GM12891 (cell line): ENCODE results near the gene COL6A2.

Experiments used
- DNase-seq: peaks from one replicate; pipeline ENCODE4 v3.0.0; 2011; ENCODE audit warnings: low spot score; ENCODE audit not compliant: insufficient read length
- FAIRE-seq: peaks from 2 replicates; lab custom pipeline; 2011; peaks lifted over from hg19 to GRCh38; lab: Jason Lieb, UNC
- PAX5 ChIP-seq: IDR thresholded peaks from 2 replicates; pipeline ENCODE4 v1.6.1; 2011; ENCODE audit warnings: low read length, moderate library complexity, mild to moderate bottlenecking; ENCODE audit not compliant: insufficient read depth, severe bottlenecking
- POLR2A ChIP-seq: IDR thresholded peaks from 2 replicates; pipeline ENCODE4 v1.6.1; 2011; ENCODE audit warnings: low read depth, low read length, control low read depth
- POLR2AphosphoS5 ChIP-seq: IDR thresholded peaks from 2 replicates; pipeline ENCODE4 v1.6.1; 2011; ENCODE audit warnings: low read depth, low read length, control low read depth
- POU2F2 ChIP-seq: IDR thresholded peaks from 2 replicates; pipeline ENCODE4 v1.6.1; 2011; ENCODE audit warnings: low read depth, mild to moderate bottlenecking, control low read depth, low read length, moderate library complexity
- SPI1 ChIP-seq: IDR thresholded peaks from 2 replicates; pipeline ENCODE4 v1.6.1; 2011; ENCODE audit warnings: low read depth, low read length, control low read depth
- TAF1 ChIP-seq: IDR thresholded peaks from 2 replicates; pipeline ENCODE4 v1.6.1; 2011; ENCODE audit warnings: low read depth, low read length, control low read depth

COL6A2 gene

DNA sequence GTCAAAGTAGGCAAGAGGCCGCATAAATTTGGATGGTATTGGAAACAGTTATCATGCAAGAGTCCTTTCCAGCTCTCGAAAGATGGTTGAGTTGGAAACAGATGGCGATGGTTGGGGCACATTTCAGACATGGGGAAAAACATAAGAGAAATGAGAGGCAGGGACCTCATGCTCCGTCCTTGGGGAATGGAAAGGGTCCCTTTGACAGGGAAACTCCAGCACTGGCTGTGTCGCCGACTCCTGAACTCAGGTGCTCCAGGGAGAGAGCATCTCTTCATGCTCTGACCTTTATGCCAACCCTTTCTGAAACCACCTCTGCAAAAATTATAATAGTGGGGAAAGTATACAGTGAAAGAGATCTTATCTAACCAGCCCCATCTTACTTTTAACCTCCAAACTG is 36.8 kb upstream of the COL6A2 start:
- TF ChIP-seq POU2F2 (no peak), SPI1 (no peak), POLR2AphosphoS5 (no peak), POLR2A (no peak), PAX5 (no peak), TAF1 (no peak)
- DNase-seq (no peak), FAIRE-seq (no peak)

DNA sequence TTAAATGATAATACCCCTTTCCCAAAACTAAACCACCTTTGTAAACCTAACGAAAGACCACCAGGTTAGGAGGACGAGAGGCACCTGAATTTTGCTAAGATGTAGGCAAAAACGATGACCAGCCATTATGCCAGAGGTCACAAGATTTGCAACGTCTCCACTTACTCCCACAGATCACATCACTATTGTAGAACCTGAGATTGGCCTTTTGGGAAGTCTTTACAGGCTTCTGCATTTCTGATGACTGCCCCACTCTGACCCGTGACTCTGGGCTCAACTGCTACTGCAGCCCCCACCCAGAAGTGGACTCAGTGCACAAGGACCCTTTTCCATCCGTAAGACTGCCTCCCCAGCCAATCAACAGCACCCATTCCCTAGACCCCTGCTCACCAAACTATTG is 36.4 kb upstream of the COL6A2 start:
- FAIRE-seq (no peak), DNase-seq (no peak)
- no peak for TF ChIP-seq POU2F2
- TF ChIP-seq POLR2A, result no peak
- TF ChIP-seq TAF1, result no peak
- TF ChIP-seq PAX5, result no peak
- TF ChIP-seq POLR2AphosphoS5, result no peak
- TF ChIP-seq SPI1, result no peak

DNA sequence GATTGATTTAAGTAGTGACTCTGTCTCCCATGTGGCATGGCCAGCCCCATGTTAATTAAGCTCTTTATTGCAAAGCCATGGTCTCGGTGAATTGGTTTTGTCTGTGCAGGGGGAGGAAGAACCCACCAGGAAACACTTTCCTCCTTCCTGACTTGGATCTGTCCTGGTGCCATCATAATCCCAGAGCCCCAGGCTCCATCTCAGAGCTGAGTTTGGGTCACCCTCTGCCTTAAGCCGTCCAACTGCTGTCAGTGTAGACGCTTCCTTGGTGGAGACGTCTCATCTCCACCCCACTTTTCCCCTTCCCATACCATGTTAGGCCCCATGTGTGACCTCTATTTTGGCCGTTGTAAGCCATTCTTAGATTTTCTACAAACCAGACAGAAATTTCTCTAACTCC is 36.0 kb upstream of the COL6A2 start:
- TF ChIP-seq POLR2A (no peak), POLR2AphosphoS5 (no peak), SPI1 (no peak), TAF1 (no peak), PAX5 (no peak), POU2F2 (no peak)
- FAIRE-seq (no peak), DNase-seq (no peak)

DNA sequence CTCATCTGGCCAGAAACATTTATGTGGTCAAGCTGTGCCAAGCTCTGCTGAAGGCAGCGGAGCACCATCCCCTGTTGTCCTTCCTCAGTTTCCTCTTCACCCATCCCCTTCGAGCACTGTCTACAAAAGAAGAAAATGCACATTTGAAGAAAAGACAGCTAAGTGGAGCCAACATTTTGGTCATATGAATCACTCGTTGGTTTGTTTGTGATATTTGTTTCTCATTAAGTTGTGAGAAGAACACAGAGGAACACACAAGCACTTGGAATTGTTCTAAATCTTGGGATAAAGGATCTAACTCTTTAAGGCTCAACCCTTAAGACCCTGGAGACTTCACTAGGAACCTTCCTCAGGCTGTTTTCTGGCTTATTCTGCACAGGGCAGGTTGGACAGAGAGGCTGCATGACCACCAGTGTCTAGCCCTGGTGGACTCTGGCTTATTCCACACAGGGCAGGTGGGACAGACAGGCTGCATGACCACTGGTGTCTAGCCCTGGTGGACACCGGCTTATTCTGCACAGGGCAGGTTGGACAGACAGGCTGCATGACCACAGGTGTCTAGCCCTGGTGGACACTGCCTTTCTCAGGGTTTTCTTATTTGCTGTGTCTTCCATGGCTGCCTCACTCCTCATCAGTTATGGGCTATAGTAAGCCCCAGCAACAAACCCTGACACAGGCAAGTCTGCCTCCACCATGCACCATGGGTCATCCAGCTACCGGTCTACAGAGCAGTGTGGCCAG is 35.3 kb upstream of the COL6A2 start:
- no peak for FAIRE-seq
- DNase-seq, result no peak
- TF ChIP-seq SPI1 (no peak), PAX5 (no peak), POLR2AphosphoS5 (no peak), POLR2A (no peak), TAF1 (no peak), POU2F2 (no peak)

DNA sequence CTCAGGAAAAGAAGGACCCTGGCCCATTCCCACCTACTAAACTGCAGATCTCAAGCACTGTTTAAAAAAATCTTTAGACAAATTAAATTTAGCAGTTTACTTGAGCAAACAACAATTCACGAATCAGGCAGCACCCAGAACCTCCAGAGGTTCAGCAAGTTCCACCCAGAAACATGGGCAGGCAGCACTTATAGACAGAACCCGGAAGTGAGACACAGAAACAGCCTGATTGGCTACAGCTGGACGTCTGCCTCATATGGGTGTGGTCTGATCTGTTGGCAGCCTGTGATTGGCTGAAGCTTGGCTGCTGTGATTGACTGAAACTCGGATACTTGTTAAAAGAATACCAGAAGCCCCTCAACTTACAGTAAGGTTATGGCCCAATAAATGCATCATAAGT is 34.7 kb upstream of the COL6A2 start:
- FAIRE-seq, result no peak
- no peak for DNase-seq
- TF ChIP-seq POLR2A (no peak), POU2F2 (no peak), SPI1 (no peak), PAX5 (no peak), TAF1 (no peak), POLR2AphosphoS5 (no peak)

DNA sequence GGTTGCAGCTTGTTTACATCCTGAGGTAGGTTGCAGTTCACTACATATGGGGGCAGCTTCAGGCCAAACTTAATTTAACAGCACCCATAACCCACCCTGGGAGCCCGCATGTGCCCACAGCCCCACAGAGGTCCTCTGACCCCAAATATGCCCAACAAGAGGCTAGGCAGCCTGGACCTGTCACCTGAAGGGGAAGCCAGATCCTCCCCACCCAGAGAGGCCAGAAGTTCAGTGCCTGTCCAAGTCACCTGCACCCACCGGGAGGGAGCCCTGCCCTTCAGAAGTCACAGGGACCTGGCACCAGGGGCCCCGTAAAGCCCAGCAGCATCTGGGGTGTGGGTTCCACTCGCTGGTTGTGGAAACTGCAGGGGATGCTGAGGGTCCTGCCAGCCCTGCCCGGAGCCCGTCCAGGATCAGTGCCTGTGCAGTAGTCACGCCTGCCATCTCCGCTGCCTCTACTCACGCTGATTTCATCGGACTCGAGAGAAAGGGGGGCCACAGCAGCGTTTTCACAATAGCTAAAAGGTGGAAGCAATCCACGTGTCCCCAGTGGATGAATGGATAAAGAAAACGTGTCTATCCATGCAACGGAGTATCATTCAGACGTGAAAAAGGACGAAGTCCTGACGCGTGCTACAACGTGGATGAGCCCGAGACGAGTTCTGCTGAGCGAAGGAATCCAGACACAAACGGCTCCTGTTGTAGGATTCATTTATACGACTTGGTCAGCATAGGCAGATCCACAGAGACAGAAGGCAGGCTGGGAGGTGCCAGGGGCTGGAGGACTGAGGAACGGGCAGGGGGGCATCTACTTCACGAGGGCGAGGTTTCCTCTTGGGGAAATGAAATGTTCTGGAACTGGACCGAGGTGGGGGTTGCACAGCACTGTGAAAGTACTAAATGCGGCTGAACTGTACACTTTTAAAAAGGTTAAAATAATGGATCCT is 33.9 kb upstream of the COL6A2 start:
- FAIRE-seq (no peak), DNase-seq (no peak)
- TF ChIP-seq SPI1 (no peak), PAX5 (no peak), POLR2AphosphoS5 (no peak), POLR2A (no peak), POU2F2 (no peak), TAF1 (no peak)

DNA sequence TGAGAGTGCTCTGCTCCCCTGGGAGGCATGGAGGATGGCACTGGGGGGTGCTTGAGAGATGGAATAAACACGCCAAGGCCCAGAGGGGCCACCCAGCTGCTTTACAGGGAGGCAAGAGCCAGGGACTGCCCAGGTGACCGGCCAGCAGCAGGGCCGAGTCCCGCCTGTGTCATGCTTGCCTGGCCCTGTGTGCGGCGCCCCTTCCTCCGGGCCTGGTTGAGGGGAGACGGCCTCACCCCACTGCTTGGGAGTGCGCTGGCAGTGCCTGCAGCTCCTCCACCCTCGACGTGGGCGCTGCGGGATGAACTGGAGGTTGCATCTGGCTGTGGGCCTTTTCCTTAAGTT is 33.1 kb upstream of the COL6A2 start:
- TF ChIP-seq POU2F2, result no peak
- TF ChIP-seq SPI1, result no peak
- TF ChIP-seq POLR2AphosphoS5, result no peak
- no peak for TF ChIP-seq POLR2A
- no peak for TF ChIP-seq TAF1
- no peak for TF ChIP-seq PAX5
- FAIRE-seq (no peak), DNase-seq (no peak)

DNA sequence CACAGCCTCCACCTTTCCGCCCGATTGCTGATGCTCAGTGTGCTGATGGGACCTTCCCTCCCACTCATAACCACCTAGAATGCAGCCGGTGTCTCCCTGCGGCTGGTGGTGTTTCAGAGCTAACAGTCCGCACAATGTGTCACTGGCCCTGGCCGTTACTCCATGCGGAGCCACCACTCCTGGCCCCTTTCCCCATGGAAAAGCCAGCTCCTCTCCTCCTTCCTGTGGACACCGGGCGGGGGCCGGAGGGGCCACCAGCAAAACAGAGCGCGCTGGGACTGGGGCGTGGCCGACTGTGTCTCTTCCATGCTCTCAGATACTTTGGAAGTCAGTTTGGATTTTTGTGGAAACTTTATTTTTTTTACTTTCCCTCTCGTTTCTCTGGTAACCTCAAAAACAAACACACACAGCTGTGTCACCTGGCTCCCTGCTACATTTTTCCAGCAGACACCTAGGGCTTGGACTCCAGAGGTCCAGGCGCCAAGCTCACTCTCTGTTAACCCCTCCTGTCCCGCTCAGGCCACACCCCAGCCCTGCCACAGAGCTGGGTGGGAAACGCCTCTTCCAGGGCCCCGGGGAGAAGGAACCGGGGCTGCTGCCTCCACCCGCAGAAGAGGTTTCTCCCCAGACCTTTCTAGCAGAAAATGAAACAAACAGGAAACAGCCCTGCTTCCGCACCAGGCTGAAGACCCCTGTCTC is 32.5 kb upstream of the COL6A2 start:
- DNase-seq (no peak), FAIRE-seq (no peak)

More for the DNA sequence above, 32.5 kb upstream of the COL6A2 start:
- no peak for TF ChIP-seq POU2F2
